ENCODE measurements around the gene VSIG10.

VSIG10 gene

GRCh38 chr12:118061011-118061872 lies 42.6 kb downstream of the VSIG10 start, which contains the start of gene WSB2:
WSB2 (minus strand) TSS chr12:118061179; CDS start chr12:118061048, 131 bp downstream.
- H3K4me3 ChIP-seq (ENCODE audit: low read depth, low read length), result peak within 1 kb of the TSS; percentile 76
- no peak for TF ChIP-seq CTCF (IDR thresholded peaks at IDR 0.05; ENCODE audit: control insufficient read depth, extremely low read depth, insufficient read depth)
- no peak for DNase-seq (ENCODE audit: low read depth)

- DNase-seq (ENCODE audit: low read depth), result no peak
- TF ChIP-seq CTCF (IDR thresholded peaks at IDR 0.05; ENCODE audit: control insufficient read depth, extremely low read depth, insufficient read depth), result no peak
- peak overlapping the region; percentile 76 for H3K4me3 ChIP-seq (ENCODE audit: low read depth, low read length)
These were observed 43.4 kb downstream of the VSIG10 start for GRCh38 chr12:118060301-118061010.

GRCh38 chr12:118059341-118060191 lies 44.2 kb downstream of the VSIG10 start:
- no peak for DNase-seq (ENCODE audit: low read depth)
- TF ChIP-seq CTCF (IDR thresholded peaks at IDR 0.05; ENCODE audit: control insufficient read depth, extremely low read depth, insufficient read depth), result no peak
- peak overlapping the region; percentile 76 for H3K4me3 ChIP-seq (ENCODE audit: low read depth, low read length)

- TF ChIP-seq CTCF (IDR thresholded peaks at IDR 0.05; ENCODE audit: control insufficient read depth, extremely low read depth, insufficient read depth), result no peak
- H3K4me3 ChIP-seq (ENCODE audit: low read depth, low read length), result no peak overlapping the region
- no peak for DNase-seq (ENCODE audit: low read depth)
These were observed 44.9 kb downstream of the VSIG10 start for GRCh38 chr12:118058881-118059280.

GRCh38 chr12:118058227-118058626 lies 45.6 kb downstream of the VSIG10 start:
- H3K4me3 ChIP-seq (ENCODE audit: low read depth, low read length), result no peak overlapping the region
- TF ChIP-seq CTCF (IDR thresholded peaks at IDR 0.05; ENCODE audit: control insufficient read depth, extremely low read depth, insufficient read depth), result no peak
- DNase-seq (ENCODE audit: low read depth), result no peak

Measured in LNCaP clone FGC (cell line).